A204.1 (cell line): Measurements from ENCODE around the gene SUDS3.
A peak's percentile ranks its signal among the peaks of the same experiment; 100 is the strongest.

Source experiments
- FAIRE-seq: peaks from 2 replicates; lab custom pipeline; 2012; peaks lifted over from hg19 to GRCh38; lab: Jason Lieb, UNC

SUDS3 gene

DNA sequence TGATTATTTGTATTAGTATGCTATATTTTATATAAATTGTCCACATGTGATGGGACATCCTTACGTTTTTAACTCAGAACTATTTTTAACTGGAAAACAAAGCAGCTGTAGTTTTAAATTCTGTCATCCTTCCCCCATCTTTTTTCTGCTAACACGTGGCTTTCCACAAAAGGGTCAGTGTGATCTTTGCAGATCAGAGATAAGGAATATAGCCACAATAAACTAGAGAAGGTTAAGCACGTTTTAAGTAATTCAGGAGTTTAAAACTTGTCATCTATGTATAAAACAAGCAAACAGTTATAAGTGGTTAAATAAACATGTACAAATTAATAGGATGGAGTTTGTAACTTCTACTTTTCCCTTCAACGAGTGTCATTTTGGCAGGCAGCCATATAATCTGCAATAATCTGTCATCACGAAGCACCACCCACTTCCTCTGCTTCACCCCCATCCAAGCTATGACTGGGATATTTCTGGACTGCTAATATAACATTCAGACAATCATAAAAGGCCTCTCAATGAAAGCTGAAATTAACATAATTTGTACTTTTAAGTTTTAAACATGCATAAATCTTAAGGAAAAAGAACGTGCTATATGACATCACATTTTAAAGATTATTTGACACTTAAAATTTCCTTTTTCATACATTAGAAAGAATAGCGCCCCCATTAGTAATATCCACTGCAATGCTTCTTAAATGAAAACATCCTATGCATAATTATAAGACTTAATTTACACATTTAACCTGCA lies 18.9 kb upstream of the SUDS3 start:
- FAIRE-seq, result peak; percentile 58

GRCh38 chr12:118358008-118358359 lies 18.4 kb upstream of the SUDS3 start:
- FAIRE-seq, result no peak

DNA sequence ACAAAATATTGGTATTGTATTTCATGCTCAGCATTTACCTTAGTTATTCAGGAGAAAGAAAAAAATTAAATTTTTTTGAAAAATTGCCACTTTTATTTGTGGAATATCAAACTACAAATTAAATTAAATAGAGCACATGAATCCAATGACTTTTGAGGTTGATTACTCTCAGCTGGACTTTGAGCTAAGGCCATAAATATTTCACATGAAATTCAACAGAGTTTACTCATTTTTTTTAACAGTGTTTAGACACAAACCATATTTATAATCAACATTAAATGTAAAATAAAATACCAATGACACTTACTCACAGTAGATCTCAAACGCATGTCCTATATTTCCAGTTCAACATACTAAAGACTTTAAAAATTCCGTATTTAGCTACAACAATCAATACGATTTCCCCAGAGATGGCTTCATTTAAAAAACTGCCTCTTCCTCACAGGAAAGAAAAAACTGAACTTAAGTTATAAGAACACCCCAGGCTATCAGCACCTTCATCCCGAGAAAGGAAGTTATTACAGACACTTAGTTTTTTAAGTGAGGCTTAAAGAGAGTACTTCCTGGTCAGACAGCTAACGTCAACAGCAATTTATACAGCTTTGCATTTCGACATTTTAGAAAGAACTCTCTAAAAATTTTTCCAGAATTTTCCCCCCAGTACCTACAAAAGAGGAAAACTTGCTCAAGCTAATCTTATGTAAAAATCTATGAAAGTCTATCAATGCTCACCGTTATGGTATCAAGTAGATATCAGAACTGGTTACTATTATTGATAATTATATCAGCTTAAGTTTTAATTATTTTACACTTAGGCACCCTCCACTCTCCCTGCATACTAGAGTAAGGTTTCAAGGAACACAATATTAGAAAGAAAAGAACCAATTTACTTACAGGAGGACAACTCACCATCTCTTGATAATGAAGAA lies 17.5 kb upstream of the SUDS3 start:
- no peak for FAIRE-seq

GRCh38 chr12:118359541-118359915 lies 16.8 kb upstream of the SUDS3 start:
- no peak for FAIRE-seq

- no peak for FAIRE-seq
These were observed 15.3 kb upstream of the SUDS3 start for GRCh38 chr12:118361092-118361404.

DNA sequence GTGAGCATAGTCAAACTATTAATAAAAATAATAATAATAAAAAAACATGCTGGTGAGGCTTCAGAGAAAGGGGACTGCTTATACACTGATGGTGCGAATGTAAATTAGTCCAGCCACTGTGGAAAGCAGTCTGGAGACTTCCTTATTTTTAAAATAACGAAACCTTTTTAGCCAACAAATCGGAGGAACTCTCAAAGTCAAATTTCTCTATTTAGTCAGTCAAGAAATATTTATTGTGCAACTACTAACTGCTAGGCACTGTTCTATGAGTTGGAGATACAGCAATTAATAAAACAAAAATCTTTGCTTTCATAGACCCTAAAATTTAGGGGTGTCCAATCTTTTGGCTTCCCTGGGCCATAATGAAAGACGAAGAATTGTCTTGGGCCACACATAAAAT lies 14.5 kb upstream of the SUDS3 start:
- no peak for FAIRE-seq

GRCh38 chr12:118368821-118369220 lies 7.5 kb upstream of the SUDS3 start:
- no peak for FAIRE-seq

- FAIRE-seq, result no peak
These were observed 5.8 kb upstream of the SUDS3 start for GRCh38 chr12:118370601-118371000.

GRCh38 chr12:118371321-118372282 lies 4.8 kb upstream of the SUDS3 start:
- FAIRE-seq, result no peak

DNA sequence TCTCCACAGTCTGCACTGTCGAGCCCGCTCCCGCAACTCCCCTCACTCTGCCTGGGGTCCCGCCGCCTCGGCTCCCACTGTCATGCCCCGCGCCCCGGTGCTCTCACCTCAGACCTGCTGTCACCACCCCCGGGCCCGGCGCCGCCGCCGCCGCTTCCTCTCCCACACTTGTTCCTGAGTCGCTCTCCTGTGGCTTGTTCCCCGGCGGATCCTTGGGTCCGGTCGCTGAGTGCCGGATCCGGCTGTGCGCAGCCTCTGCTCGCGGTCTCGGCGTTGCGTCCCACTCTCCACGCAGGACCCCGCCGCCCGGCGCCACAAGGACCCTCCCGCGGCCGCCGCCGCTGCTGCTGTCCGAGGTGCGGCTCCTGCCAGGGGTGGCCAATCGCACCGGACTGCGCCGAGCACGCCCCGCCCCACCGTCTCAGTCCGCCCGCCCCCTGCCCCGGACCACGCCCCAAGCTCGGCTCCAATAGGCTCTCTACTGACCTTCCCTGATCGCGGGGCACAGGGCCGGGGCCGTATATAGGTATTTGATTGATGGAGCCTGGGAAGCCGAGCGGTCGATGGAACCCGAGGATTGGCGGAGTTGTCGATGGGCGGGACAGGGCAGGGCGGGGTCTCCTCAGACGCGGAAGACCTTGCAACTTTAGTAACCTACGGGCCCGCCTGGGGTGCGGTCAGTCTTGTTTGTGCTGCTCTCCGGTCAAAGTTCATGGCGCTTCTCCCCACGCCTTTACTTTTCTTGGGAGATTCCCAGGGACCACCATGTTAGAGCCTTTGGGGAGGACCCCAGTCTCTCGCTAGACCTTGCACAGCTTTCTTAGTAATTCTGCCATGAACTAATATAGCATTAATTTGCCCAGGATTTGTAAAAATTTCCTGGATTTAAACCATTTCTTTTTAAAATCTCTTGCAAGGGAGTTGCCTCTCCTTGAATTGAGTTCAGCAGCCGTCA lies 3.5 kb upstream of the SUDS3 start, which contains the start of gene TAOK3:
TAOK3 (minus strand) TSS at position 367 of the 955 bp plus-strand sequence. CDS start 117,340 bp downstream, outside the sequence.
- FAIRE-seq, result peak; percentile 87

DNA sequence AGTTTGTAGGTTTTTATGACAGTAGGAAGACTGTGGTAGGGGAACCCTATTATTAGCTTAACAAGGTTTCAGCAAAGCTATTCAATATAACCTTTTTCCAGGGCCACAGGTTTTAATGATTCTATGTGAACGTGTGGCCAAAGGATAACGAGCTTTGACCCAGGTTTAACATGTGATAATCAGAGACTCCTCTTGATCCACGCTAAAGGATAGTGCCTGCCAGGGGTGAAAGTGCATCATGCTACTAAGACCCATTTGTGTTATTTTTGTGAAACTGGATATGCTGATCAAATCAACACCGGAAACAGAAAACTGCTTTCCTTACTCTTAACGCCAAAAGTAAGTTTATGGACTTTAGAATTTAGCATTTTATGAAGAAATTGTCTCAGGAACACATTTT lies 2.7 kb upstream of the SUDS3 start:
- FAIRE-seq, result no peak

GRCh38 chr12:118374126-118374725 lies 2.1 kb upstream of the SUDS3 start:
- FAIRE-seq, result no peak

DNA sequence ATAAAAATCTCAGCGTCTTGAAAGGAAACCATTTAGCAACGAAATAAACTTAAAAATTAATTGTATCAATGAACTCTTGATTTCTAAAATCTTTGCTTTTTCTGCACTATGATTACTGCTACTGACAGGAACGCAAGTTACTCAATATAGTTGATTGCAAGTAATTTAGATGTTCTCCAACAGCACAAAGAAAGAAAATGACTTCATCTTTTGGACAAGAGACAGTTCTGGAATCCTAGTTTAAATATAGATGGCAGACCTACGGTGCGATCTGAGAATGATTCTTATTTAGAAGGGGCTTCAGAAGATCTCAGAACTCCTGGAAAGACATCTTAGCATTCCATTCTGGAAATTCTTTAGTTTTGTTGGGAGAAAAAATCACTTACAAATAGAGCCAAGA lies 1.4 kb upstream of the SUDS3 start:
- FAIRE-seq, result no peak

DNA sequence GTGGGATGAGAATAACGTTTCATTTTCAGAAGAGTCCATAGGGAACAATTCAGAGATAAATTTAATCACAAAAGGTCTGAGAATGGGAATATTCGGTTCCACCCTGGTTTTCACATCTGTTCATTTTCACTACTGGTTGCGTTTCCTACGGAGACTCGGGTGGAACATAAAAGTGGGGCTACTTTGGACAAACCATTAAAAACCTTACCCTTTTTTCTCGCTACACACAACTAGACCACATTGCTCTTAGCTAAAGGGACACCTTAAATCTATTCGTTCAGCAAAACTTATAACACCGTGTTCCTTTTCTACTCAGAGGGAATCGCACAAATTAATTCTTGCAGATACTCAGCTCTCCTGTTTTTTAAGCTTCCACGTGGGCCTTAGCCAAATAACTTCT lies 1.0 kb upstream of the SUDS3 start:
- no peak for FAIRE-seq

- FAIRE-seq, result no peak
These were observed 897 bp downstream of the SUDS3 start for GRCh38 chr12:118377021-118377883.

GRCh38 chr12:118377884-118378470 lies 1.6 kb downstream of the SUDS3 start:
- FAIRE-seq, result peak; percentile 90

GRCh38 chr12:118391424-118391823 lies 15.1 kb downstream of the SUDS3 start:
- no peak for FAIRE-seq

DNA sequence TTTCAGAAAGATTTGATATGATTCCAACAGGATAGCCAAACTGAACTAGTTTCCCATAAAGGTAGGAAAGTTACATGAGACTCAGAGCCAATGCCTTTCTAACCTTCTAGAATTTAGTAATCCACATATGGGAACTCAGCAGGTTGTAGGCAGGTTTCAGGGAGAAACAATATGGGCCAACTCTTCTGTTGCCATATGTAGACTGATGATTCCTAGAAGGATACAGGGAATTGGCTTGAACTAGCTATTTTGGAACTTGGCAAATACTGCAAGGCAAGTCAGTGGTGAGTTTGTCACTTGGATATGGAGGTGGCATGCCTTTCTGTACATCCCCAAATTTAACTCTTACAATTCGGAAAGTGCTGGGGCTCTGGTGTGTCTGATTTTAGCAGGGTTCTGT lies 15.5 kb downstream of the SUDS3 start:
- no peak for FAIRE-seq

- no peak for FAIRE-seq
These were observed 21.5 kb downstream of the SUDS3 start for GRCh38 chr12:118397708-118398440.
